ENCODE results near the gene CAMTA1.
"Not testable (repeated sequence)": the region's sequence is repeated elsewhere in the genome, so short reads cannot be mapped to it uniquely, and the experiment has no call there.

The CAMTA1 gene

DNA sequence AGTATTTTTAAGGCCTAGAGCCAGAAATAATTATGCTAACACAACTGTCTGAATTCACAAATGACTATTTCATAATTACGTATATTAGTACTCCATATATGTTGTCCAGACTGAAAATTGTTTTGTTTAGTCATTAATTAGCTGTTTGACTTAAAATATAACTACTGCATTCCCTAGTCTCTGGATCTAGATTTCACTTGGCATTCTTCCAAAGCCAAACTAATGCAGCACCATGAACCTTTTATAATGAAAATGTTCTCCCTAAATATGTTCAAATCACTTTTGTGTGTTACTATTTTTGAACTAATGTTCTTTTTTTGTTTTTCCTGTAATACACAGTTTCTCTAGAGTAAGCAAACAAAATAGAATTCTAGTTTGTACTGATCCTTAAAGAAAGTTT lies 46.1 kb downstream of the CAMTA1 start:
- TF ChIP-seq, protein P1, sequence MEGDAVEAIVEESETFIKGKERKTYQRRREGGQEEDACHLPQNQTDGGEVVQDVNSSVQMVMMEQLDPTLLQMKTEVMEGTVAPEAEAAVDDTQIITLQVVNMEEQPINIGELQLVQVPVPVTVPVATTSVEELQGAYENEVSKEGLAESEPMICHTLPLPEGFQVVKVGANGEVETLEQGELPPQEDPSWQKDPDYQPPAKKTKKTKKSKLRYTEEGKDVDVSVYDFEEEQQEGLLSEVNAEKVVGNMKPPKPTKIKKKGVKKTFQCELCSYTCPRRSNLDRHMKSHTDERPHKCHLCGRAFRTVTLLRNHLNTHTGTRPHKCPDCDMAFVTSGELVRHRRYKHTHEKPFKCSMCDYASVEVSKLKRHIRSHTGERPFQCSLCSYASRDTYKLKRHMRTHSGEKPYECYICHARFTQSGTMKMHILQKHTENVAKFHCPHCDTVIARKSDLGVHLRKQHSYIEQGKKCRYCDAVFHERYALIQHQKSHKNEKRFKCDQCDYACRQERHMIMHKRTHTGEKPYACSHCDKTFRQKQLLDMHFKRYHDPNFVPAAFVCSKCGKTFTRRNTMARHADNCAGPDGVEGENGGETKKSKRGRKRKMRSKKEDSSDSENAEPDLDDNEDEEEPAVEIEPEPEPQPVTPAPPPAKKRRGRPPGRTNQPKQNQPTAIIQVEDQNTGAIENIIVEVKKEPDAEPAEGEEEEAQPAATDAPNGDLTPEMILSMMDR (conservative IDR thresholded peaks at IDR 0.05; ENCODE audit: low read length): no peak
- DNase-seq (ENCODE audit: low read depth): no peak
- H3K4me3 ChIP-seq (ENCODE audit: low read length): no peak overlapping the region

DNA sequence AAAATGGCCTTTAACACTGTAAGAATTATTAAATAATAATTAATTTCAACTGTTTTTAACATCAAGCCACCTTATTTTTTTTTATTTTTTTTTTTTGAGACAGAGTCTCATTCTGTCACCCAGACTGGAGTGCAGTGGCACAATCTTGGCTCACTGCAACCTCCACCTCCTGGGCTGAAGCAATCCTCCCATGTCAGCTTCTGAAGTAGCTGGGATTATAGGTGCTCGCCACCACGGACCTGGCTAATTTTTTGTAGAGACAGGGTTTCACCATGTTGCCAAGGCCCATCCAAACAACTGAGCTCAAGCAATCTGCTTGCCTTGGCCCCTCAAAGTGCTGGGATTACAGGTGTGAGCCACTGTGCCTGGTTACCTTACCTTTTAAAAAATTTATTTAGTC lies 46.8 kb downstream of the CAMTA1 start:
- not testable (repeated sequence) for DNase-seq (ENCODE audit: low read depth)

DNA sequence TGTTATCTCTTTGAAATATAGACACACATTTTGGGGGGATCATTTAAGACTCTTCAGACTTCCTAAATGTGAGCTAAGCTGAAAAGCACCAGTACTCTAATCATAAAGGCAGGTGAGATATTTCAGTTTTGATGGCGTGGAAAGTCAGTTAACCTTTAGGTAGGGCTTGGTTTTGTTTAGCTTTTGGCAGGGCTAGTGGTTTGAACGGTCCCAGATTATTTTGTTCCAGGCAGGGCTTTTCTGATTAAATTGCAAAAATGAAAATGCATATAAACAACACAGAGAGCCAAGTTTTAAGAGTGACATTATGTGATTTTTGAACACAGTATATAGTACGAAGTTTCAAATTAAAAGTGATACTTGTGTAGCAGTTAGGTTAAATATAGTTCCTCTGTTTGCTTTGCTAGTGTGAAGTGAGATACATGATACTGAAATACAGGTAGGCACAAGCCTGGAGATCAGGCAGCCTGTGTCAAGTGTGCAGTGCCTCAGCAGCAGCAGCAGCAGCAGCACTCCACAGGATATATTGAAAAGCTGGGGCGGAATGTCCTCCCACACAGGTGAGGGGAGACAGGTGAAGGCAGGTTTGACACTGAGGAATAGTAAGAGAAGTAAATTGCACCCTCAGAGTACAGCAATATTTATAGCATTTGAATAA lies 47.4 kb downstream of the CAMTA1 start:
- no peak for DNase-seq (ENCODE audit: low read depth)
- TF ChIP-seq, protein P1 (conservative IDR thresholded peaks at IDR 0.05; ENCODE audit: low read length): no peak
- no peak overlapping the region for H3K4me3 ChIP-seq (ENCODE audit: low read length)

More for the DNA sequence above, 46.8 kb downstream of the CAMTA1 start:
- H3K4me3 ChIP-seq (ENCODE audit: low read length): not testable (repeated sequence)

DNA sequence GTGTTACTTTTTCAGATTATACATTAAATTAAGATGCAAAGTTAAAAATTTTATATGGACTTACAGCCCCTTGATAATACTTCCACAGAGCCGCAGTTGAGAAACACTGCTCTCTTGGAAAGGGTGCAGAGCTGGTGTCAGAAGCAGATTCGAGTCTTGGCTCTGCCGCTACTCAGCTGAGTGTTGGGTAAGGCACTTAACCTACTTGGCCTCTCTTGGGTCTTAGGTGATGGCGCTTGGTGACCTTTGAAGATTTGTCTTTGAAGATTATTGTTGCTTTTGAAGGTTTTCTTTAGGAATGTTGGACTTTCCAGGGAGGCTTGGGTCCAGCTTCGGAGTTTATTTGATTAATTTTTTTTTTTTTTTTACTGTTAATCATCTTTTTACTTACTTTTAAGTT lies 48.5 kb downstream of the CAMTA1 start:
- no peak for DNase-seq (ENCODE audit: low read depth)
- no peak overlapping the region for H3K4me3 ChIP-seq (ENCODE audit: low read length)
- TF ChIP-seq, protein P1 (conservative IDR thresholded peaks at IDR 0.05; ENCODE audit: low read length): no peak

DNA sequence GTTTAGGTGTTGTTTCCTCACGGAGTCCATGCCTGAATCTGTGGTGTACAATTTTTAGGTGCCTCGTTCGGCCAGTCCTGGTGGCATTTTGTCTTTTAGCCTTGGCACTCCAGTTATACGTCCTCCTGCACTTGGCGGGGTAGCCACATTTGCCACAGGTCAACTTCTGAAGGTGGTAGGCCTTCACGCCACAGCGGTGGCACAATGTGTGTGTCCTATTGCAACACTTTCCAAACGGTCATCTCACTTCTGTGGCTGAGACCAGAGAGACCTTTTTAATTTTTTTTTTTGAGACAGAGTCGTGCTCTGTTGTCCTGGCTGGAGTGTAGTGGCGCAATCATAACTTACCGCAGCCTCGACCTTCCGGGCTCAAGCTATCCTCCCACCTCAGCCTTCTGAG lies 49.1 kb downstream of the CAMTA1 start:
- DNase-seq (ENCODE audit: low read depth): no peak
- TF ChIP-seq, protein P1 (conservative IDR thresholded peaks at IDR 0.05; ENCODE audit: low read length): no peak
- no peak overlapping the region for H3K4me3 ChIP-seq (ENCODE audit: low read length)

DNA sequence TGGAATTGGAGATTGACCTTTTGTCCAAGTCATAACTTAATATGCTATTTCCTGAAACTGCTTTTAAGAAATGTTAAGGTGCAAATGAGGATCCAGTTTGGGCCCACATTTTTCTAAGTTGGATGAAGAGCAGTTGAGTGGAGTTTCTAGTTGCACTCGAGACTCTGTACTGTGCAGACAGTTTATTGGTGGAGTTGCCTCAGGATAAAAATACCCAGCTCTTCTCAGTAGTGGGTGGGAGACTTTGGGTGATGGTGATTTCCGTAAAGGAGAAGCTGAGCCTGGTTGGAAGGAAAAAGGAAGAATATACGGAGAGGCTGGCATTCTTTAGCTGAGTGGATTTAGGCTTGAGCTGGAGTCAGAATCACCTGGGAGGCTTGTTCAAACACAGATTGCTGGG lies 49.9 kb downstream of the CAMTA1 start:
- TF ChIP-seq, protein P1 (conservative IDR thresholded peaks at IDR 0.05; ENCODE audit: low read length): no peak
- no peak for DNase-seq (ENCODE audit: low read depth)
- no peak overlapping the region for H3K4me3 ChIP-seq (ENCODE audit: low read length)

DNA sequence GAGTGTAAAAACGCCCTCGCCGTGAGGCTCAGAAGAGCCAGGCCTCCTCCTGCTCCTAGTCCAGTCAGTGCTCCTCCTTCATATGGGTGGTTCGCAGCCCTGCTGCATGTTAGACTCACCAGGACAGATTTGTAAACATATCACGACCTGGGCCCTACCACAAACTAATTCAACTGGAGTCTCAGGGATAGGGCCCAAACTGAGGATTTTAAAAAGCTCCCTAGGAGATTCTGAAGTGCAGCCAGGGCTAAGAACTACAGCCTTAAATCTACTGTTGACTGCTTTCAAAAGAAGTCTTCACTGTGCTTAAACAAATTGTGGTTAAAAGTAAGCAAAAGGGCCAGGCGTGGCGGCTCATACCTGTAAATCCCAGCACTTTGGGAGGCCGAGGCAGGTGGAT lies 57.0 kb downstream of the CAMTA1 start:
- TF ChIP-seq, protein P1 (conservative IDR thresholded peaks at IDR 0.05; ENCODE audit: low read length): no peak
- no peak overlapping the region for H3K4me3 ChIP-seq (ENCODE audit: low read length)
- DNase-seq (ENCODE audit: low read depth): no peak

DNA sequence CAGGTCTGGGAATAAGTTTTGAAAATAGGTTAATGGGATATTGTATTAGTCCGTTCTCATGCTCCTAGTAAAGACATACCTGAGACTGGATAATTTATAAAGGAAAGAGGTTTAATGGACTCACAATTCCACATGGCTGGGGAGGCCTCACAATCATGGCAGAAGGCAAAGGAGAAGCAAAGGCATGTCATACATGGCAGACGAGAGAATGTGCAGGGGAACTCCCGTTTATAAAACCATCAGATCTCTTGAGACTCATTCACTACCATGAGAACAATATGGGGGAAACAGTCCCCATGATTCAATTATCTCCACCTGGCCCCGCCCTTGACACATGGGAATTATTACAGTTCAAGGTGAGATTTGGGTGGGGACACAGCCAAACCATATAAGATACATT lies 60.5 kb downstream of the CAMTA1 start:
- not testable (repeated sequence) for H3K4me3 ChIP-seq (ENCODE audit: low read length); DNase-seq (ENCODE audit: low read depth)
